ENCODE results near the gene DLGAP1.

Gene DLGAP1

GRCh38 chr18:4276953-4277585, 178.0 kb downstream of the DLGAP1 start:
- Histone ChIP-seq H3K9me3 (ENCODE audit: insufficient read depth, low read length) (no peaks in the 10 kb centered on the region), H3K79me2 (ENCODE audit: low read length) (no peaks in the 10 kb centered on the region), H3K4me2 (ENCODE audit: low read length) (peak overlapping the region; percentile 37), H3K9ac (ENCODE audit: low read length) (no peak overlapping the region), H3K27ac (ENCODE audit: low read length) (no peak overlapping the region), H3K36me3 (replicated peaks; ENCODE audit: low read depth, low read length) (no peaks in the 10 kb centered on the region), H3K4me1 (ENCODE audit: low read length) (peaks cover 12% of the 10 kb centered on the region), H2AFZ (ENCODE audit: low read depth, low read length) (no peak overlapping the region), H4K20me1 (ENCODE audit: insufficient read depth, low read length) (no peaks in the 10 kb centered on the region), H3K4me3 (ENCODE audit: low read length) (no peak overlapping the region), H3K27me3 (ENCODE audit: low read depth, low read length) (peaks cover 24% of the 10 kb centered on the region)
- no peak for TF ChIP-seq CTCF (IDR thresholded peaks at IDR 0.05; ENCODE audit: low read depth, low read length)
- TF ChIP-seq EZH2phosphoT487 (IDR thresholded peaks at IDR 0.05; ENCODE audit: low read depth), result 0 out of 2 replicates have a peak, but pooled peaks have one; percentile 23

- no peaks in the 10 kb centered on the region for H3K79me2 ChIP-seq (ENCODE audit: low read length)
- H3K9me3 ChIP-seq (ENCODE audit: insufficient read depth, low read length), result no peaks in the 10 kb centered on the region
- no peak overlapping the region for H2AFZ ChIP-seq (ENCODE audit: low read depth, low read length)
- H3K27ac ChIP-seq (ENCODE audit: low read length), result no peak overlapping the region
- no peak overlapping the region for H3K9ac ChIP-seq (ENCODE audit: low read length)
- no peaks in the 10 kb centered on the region for H3K27me3 ChIP-seq (ENCODE audit: low read depth, low read length)
- H3K36me3 ChIP-seq (replicated peaks; ENCODE audit: low read depth, low read length), result no peaks in the 10 kb centered on the region
- H3K4me2 ChIP-seq (ENCODE audit: low read length), result no peak overlapping the region
- peaks cover 37% of the 10 kb centered on the region for H3K4me1 ChIP-seq (ENCODE audit: low read length)
- no peaks in the 10 kb centered on the region for H4K20me1 ChIP-seq (ENCODE audit: insufficient read depth, low read length)
- no peak overlapping the region for H3K4me3 ChIP-seq (ENCODE audit: low read length)
- TF ChIP-seq CTCF (IDR thresholded peaks at IDR 0.05; ENCODE audit: low read depth, low read length) (no peak), EZH2phosphoT487 (IDR thresholded peaks at IDR 0.05; ENCODE audit: low read depth) (no peak)
Measured at GRCh38 chr18:4271952-4272351, 183.2 kb downstream of the DLGAP1 start.

- H3K4me2 ChIP-seq (ENCODE audit: low read length), result peak overlapping the region; percentile 45
- H3K4me3 ChIP-seq (ENCODE audit: low read length), result no peak overlapping the region
- no peaks in the 10 kb centered on the region for H4K20me1 ChIP-seq (ENCODE audit: insufficient read depth, low read length)
- no peak overlapping the region for H2AFZ ChIP-seq (ENCODE audit: low read depth, low read length)
- no peak overlapping the region for H3K9ac ChIP-seq (ENCODE audit: low read length)
- no peak for TF ChIP-seq EZH2phosphoT487 (IDR thresholded peaks at IDR 0.05; ENCODE audit: low read depth)
- TF ChIP-seq CTCF (IDR thresholded peaks at IDR 0.05; ENCODE audit: low read depth, low read length), result no peak
- no peaks in the 10 kb centered on the region for H3K36me3 ChIP-seq (replicated peaks; ENCODE audit: low read depth, low read length)
- no peaks in the 10 kb centered on the region for H3K9me3 ChIP-seq (ENCODE audit: insufficient read depth, low read length)
- peak overlapping the region; percentile 83; the same call in 1 of the 2 replicates for H3K27ac ChIP-seq (ENCODE audit: low read length)
- no peaks in the 10 kb centered on the region for H3K79me2 ChIP-seq (ENCODE audit: low read length)
- H3K27me3 ChIP-seq (ENCODE audit: low read depth, low read length), result no peaks in the 10 kb centered on the region
- H3K4me1 ChIP-seq (ENCODE audit: low read length), result peaks cover 34% of the 10 kb centered on the region
Measured at GRCh38 chr18:4270988-4271387, 184.1 kb downstream of the DLGAP1 start.

- Histone ChIP-seq H3K27me3 (ENCODE audit: low read depth, low read length) (no peaks in the 10 kb centered on the region), H2AFZ (ENCODE audit: low read depth, low read length) (0 out of 2 replicates have a peak overlapping the region, but pooled peaks have one; percentile 19), H3K27ac (ENCODE audit: low read length) (peak overlapping the region; percentile 83), H3K4me3 (ENCODE audit: low read length) (peak overlapping the region; percentile 10), H3K79me2 (ENCODE audit: low read length) (no peaks in the 10 kb centered on the region), H3K9me3 (ENCODE audit: insufficient read depth, low read length) (no peaks in the 10 kb centered on the region), H3K9ac (ENCODE audit: low read length) (peak overlapping the region; percentile 8; the same call in 1 of the 2 replicates), H4K20me1 (ENCODE audit: insufficient read depth, low read length) (no peaks in the 10 kb centered on the region), H3K4me2 (ENCODE audit: low read length) (peak overlapping the region; percentile 45), H3K36me3 (replicated peaks; ENCODE audit: low read depth, low read length) (no peaks in the 10 kb centered on the region), H3K4me1 (ENCODE audit: low read length) (peaks cover 34% of the 10 kb centered on the region)
- TF ChIP-seq EZH2phosphoT487 (IDR thresholded peaks at IDR 0.05; ENCODE audit: low read depth) (no peak), CTCF (IDR thresholded peaks at IDR 0.05; ENCODE audit: low read depth, low read length) (no peak)
Measured at GRCh38 chr18:4270016-4270415, 185.1 kb downstream of the DLGAP1 start.
